ENCODE data around the gene PKNOX1.
"Not testable (repeated sequence)": the region's sequence is repeated elsewhere in the genome, so short reads cannot be mapped to it uniquely, and the experiment has no call there.

GRCh38 chr21:43062955-43063664 is 88.7 kb downstream of the PKNOX1 start:
- TF ChIP-seq CTCF, POLR2A, EP300 (IDR thresholded peaks at IDR 0.05): not testable (repeated sequence)
